Posterior cingulate gyrus (tissue), 11 donors: ENCODE measurements around the gene PXDC1.
"Not testable (repeated sequence)": the region's sequence is repeated elsewhere in the genome, so short reads cannot be mapped to it uniquely, and the experiment has no call there.

Source experiments
- DNase-seq, 10 donors: peaks; one replicate each; pipeline versions ENCODE4 v3.0.0 to v3.0.0-alpha.2; 2020 to 2021; ENCODE audit warnings: mixed read lengths in 3 of 10
- intact Hi-C: fragments of 100-400 bp; cut with DNase I; formaldehyde crosslinking; loops from one replicate; pipeline ENCODE4 v1.15.1; 2023

Gene PXDC1

GRCh38 chr6:3690506-3690905, 61.0 kb downstream of the PXDC1 start:
- no peak for DNase-seq
- intact Hi-C loops: no loop called here

GRCh38 chr6:3687847-3688246, 63.7 kb downstream of the PXDC1 start:
- intact Hi-C loops: no loop called here
- no peak for DNase-seq

- no peak for DNase-seq
- intact Hi-C loops: no loop called here
Observed at GRCh38 chr6:3683331-3683730, 68.2 kb downstream of the PXDC1 start.

GRCh38 chr6:3678946-3679345, 72.6 kb downstream of the PXDC1 start:
- no peak for DNase-seq
- intact Hi-C loops: no loop called here

- DNase-seq, intact Hi-C loops: not testable (repeated sequence)
Observed at GRCh38 chr6:3677751-3678150, 73.8 kb downstream of the PXDC1 start.

- DNase-seq, intact Hi-C loops: not testable (repeated sequence)
Observed at GRCh38 chr6:3677351-3677750, 74.2 kb downstream of the PXDC1 start.
